Liver (tissue), 9 donors: ENCODE results near the gene TMEM214. TPM values are rescaled to one million over a fixed set of nuclear protein-coding genes. Genes with fewer than 3 reads are reported as not detected.

Source experiments
- DNase-seq: peaks from one replicate; pipeline ENCODE4 v3.0.0-alpha.2; 2017; ENCODE audit warnings: low spot score
- H3K27ac ChIP-seq, 2 donors: one replicate each; pipeline ENCODE4 v1.7.0; 2013; ENCODE audit warnings: inconsistent platforms in 2 of 2, low read length in 2 of 2, control low read depth in 1 of 2, low read depth in 1 of 2, mild to moderate bottlenecking in 1 of 2
- H3K27me3 ChIP-seq, 4 donors: one replicate each; pipeline versions ENCODE4 v1.6.1 to v1.7.0; 2013; ENCODE audit warnings: low read length in 3 of 4, inconsistent platforms in 1 of 4, mild to moderate bottlenecking in 1 of 4, moderate library complexity in 1 of 4; ENCODE audit not compliant: control insufficient read depth in 4 of 4, insufficient read depth in 4 of 4
- H3K36me3 ChIP-seq, 4 donors: one replicate each; pipeline versions ENCODE4 v1.6.1 to v1.7.0; 2013; ENCODE audit warnings: low read length in 3 of 4, mild to moderate bottlenecking in 3 of 4, low read depth in 1 of 4, moderate library complexity in 1 of 4; ENCODE audit not compliant: control insufficient read depth in 4 of 4, insufficient read depth in 3 of 4
- H3K4me1 ChIP-seq, 4 donors: one replicate each; pipeline versions ENCODE4 v1.6.1 to v1.7.0; 2013; ENCODE audit warnings: low read length in 3 of 4, mild to moderate bottlenecking in 3 of 4, moderate library complexity in 1 of 4; ENCODE audit not compliant: control insufficient read depth in 4 of 4, insufficient read depth in 4 of 4
- H3K4me3 ChIP-seq, 3 donors: one replicate each; pipeline versions ENCODE4 v1.6.1 to v1.7.0; 2013; ENCODE audit warnings: low read length in 3 of 3, control low read depth in 1 of 3, low read depth in 1 of 3, mild to moderate bottlenecking in 1 of 3
- H3K9ac ChIP-seq, 2 donors: one replicate each; pipeline ENCODE4 v1.7.0; 2013; ENCODE audit warnings: low read length in 2 of 2, mild to moderate bottlenecking in 2 of 2, moderate library complexity in 2 of 2, control low read depth in 1 of 2, low read depth in 1 of 2
- H3K9me3 ChIP-seq, 4 donors: one replicate each; pipeline versions ENCODE4 v1.6.1 to v1.7.0; 2013; ENCODE audit warnings: low read length in 3 of 4; ENCODE audit not compliant: control insufficient read depth in 4 of 4
- EGR1 ChIP-seq, 2 donors: IDR thresholded peaks; 2 replicates each; pipeline ENCODE4 v1.6.1; 2016 to 2018; ENCODE audit warnings: antibody characterized with exemption in 2 of 2, low read depth in 2 of 2
- GABPA ChIP-seq, 2 donors: IDR thresholded peaks in 1 of 2; conservative IDR thresholded peaks in 1 of 2; 2 replicates each; pipeline ENCODE4 v1.6.1; 2016; ENCODE audit warnings: antibody characterized with exemption in 2 of 2, mild to moderate bottlenecking in 1 of 2, moderate library complexity in 1 of 2
- HNF4A ChIP-seq, 2 donors: conservative IDR thresholded peaks; 2 replicates each; pipeline ENCODE4 v1.6.1; 2016; ENCODE audit warnings: antibody characterized with exemption in 2 of 2, mild to moderate bottlenecking in 2 of 2
- JUND ChIP-seq, 2 donors: IDR thresholded peaks; 2 replicates each; pipeline ENCODE4 v1.6.1; 2016; ENCODE audit warnings: antibody characterized with exemption in 2 of 2
- NR2F2 ChIP-seq: IDR thresholded peaks from 2 replicates; pipeline ENCODE4 v1.6.1; 2016; ENCODE audit warnings: antibody characterized with exemption
- RAD21 ChIP-seq, 2 donors: IDR thresholded peaks; 2 replicates each; pipeline ENCODE4 v1.6.1; 2016; ENCODE audit warnings: antibody characterized with exemption in 2 of 2, mild to moderate bottlenecking in 2 of 2
- RXRA ChIP-seq, 2 donors: IDR thresholded peaks; 2 replicates each; pipeline ENCODE4 v1.6.1; 2017 to 2018; ENCODE audit warnings: antibody characterized with exemption in 2 of 2, mild to moderate bottlenecking in 1 of 2
- TAF1 ChIP-seq: conservative IDR thresholded peaks from 2 replicates; pipeline ENCODE4 v1.6.1; 2016; ENCODE audit warnings: antibody characterized with exemption, mild to moderate bottlenecking
- YY1 ChIP-seq: IDR thresholded peaks from 2 replicates; pipeline ENCODE4 v1.6.1; 2016; ENCODE audit warnings: antibody characterized with exemption, mild to moderate bottlenecking
- WGBS: extraction: QIAGEN DNeasy Blood & Tissue Kit; methylation state at CpG from one replicate; pipeline ENCODE4 v1.1.7; 2013; 5-methylcytosine and 5-hydroxymethylcytosine counted together
- polyA plus RNA-seq, 2 donors: library from polyadenylated mRNA; stranded (reverse) in 1 of 2; unstranded in 1 of 2; fragments of 200-250 nt in 1 of 2; fragments of >200 nt in 1 of 2; fragmentation: Nextera tagmentation in 1 of 2; extraction: Ambion mirVana in 1 of 2; gene quantifications; one replicate each; pipeline versions ENCODE4 v1.2.1 to v1.2.3, GENCODE V29; 2013 to 2015
- total RNA-seq, 2 donors: library from RNA; depleted of rRNA; stranded (reverse); fragments of >200 nt; gene quantifications; one replicate each; pipeline ENCODE4 v1.2.3, GENCODE V29; 2014
- TF ChIP-seq, protein P1 (sequence below): IDR thresholded peaks from 2 replicates; pipeline ENCODE4 v1.6.1; 2016; ENCODE audit warnings: antibody characterized with exemption
- TF ChIP-seq, protein P2 (sequence below): IDR thresholded peaks from 2 replicates; pipeline ENCODE4 v1.6.1; 2016; ENCODE audit warnings: antibody characterized with exemption
- TF ChIP-seq, protein P3 (sequence below): IDR thresholded peaks from 2 replicates; pipeline ENCODE4 v1.6.1; 2016; ENCODE audit warnings: antibody characterized with exemption, mild to moderate bottlenecking
- TF ChIP-seq, protein P4 (sequence below): fragments of 150-350 bp; IDR thresholded peaks from 2 replicates; pipeline ENCODE4 v1.5.1; 2017; ENCODE audit warnings: improper control_type of control experiment, low read depth, low read length; ENCODE audit not compliant: missing input control
- donor health status: healthy.
- donor health status: healthy.
- donor health status: healthy.
- donor health status: healthy.
- donor health status: healthy.

TMEM214 gene
- total and polyA plus RNA-seq, 4 donors: 17.1 to 53.4 (median 38.4) TPM

DNA sequence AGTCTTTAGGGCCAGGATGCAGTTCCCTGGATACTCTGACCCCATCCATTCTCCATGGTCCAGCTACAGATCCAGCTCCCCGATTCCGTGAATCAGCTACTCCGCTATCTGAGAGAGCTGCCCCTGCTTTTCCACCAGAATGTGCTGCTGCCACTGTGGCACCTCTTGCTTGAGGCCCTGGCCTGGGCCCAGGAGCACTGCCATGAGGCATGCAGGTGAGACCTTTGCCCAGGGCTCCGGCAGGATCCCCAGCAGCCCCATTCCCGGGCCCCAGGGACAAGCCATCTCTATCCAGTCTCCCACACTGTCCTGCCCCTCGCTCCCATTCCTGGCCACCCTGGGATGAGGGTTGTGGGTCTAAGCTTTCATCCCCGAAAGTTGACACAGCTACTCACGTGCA is 7.5 kb downstream of the TMEM214 start:
- Histone ChIP-seq H3K27me3 (no peaks in the 10 kb centered on the region), H3K4me3 (no peak overlapping the region), H3K27ac (no peak overlapping the region), H3K9me3 (no peaks in the 10 kb centered on the region), H3K36me3 (peaks cover 25 to 72% (median 55%) of the 10 kb centered on the region in 4 donors), H3K9ac (no peak overlapping the region), H3K4me1 (peaks cover 0 to 11% (median 3%) of the 10 kb centered on the region in 4 donors)
- 87% methylated on average over 8 of the region's 8 CpGs for WGBS
- no peak for DNase-seq
- TF ChIP-seq HNF4A (conservative IDR thresholded peaks at IDR 0.05): peak in 1 of 2 donors; percentile 29
- TF ChIP-seq NR2F2: no peak

DNA sequence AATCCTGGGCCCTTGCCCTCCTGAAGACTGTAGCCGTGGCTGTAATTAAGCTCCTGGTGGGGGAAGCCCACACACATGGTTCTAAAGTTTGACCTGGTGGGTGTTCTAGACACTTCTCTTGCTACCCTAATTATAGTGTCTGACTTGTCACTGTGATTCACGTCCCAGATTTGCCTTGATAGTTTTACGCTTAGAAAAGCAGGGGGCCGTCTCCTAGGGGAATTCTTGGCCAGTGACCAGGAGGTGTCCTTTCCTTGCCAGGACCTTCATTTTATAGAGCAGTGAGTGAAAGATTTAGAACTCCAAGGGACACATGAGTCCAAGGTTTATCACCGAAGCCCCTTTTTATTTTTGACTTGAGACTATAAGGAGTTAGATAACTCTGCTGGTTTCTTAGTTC is 9.0 kb downstream of the TMEM214 start:
- 83% methylated on average over 5 of the region's 5 CpGs for WGBS
- H3K27me3 ChIP-seq: no peaks in the 10 kb centered on the region
- H3K36me3 ChIP-seq: peaks cover 23 to 57% (median 43%) of the 10 kb centered on the region in 4 donors
- H3K27ac ChIP-seq: no peak overlapping the region
- TF ChIP-seq RAD21 (IDR thresholded peaks at IDR 0.05): no peak
- TF ChIP-seq YY1: no peak
- TF ChIP-seq, protein P1, sequence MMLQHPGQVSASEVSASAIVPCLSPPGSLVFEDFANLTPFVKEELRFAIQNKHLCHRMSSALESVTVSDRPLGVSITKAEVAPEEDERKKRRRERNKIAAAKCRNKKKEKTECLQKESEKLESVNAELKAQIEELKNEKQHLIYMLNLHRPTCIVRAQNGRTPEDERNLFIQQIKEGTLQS: no peak
- TF ChIP-seq, protein P2, sequence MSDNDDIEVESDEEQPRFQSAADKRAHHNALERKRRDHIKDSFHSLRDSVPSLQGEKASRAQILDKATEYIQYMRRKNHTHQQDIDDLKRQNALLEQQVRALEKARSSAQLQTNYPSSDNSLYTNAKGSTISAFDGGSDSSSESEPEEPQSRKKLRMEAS: no peak
- TF ChIP-seq GABPA (IDR thresholded peaks at IDR 0.05 in 1 of 2, conservative IDR thresholded peaks at IDR 0.05 in 1 of 2): no peak
- TF ChIP-seq NR2F2: no peak
- TF ChIP-seq, protein P3, sequence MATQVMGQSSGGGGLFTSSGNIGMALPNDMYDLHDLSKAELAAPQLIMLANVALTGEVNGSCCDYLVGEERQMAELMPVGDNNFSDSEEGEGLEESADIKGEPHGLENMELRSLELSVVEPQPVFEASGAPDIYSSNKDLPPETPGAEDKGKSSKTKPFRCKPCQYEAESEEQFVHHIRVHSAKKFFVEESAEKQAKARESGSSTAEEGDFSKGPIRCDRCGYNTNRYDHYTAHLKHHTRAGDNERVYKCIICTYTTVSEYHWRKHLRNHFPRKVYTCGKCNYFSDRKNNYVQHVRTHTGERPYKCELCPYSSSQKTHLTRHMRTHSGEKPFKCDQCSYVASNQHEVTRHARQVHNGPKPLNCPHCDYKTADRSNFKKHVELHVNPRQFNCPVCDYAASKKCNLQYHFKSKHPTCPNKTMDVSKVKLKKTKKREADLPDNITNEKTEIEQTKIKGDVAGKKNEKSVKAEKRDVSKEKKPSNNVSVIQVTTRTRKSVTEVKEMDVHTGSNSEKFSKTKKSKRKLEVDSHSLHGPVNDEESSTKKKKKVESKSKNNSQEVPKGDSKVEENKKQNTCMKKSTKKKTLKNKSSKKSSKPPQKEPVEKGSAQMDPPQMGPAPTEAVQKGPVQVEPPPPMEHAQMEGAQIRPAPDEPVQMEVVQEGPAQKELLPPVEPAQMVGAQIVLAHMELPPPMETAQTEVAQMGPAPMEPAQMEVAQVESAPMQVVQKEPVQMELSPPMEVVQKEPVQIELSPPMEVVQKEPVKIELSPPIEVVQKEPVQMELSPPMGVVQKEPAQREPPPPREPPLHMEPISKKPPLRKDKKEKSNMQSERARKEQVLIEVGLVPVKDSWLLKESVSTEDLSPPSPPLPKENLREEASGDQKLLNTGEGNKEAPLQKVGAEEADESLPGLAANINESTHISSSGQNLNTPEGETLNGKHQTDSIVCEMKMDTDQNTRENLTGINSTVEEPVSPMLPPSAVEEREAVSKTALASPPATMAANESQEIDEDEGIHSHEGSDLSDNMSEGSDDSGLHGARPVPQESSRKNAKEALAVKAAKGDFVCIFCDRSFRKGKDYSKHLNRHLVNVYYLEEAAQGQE: no peak
- no peaks in the 10 kb centered on the region for H3K9me3 ChIP-seq
- no peak overlapping the region for H3K9ac ChIP-seq
- H3K4me3 ChIP-seq: no peak overlapping the region
- peaks cover 0 to 11% (median 3%) of the 10 kb centered on the region in 4 donors for H3K4me1 ChIP-seq
- DNase-seq: no peak

DNA sequence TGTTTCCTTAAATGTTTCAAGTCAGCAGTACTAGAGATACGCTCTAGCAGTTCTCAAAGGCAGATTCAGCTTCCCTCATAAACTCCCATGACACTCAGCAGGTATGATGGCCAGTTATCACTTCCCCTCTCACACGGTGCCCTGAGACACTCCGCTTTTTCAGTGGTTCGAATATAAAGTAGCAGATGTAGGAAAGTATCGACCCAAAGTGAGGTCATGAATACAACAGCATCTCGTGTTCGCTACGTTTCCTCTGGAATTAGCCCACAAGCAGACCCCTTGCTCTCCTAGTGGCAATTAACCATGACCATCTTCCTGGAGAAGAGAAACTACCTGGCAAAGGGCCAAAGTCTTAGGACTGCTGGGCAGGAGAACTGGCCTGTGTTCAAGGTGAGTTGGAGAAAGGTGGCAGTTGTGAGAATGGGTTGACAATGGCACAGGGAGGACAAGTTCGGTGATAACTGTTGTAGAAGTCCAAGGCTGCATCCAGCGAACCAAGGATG is 9.4 kb downstream of the TMEM214 start:
- H3K4me1 ChIP-seq: peaks cover 0 to 11% (median 3%) of the 10 kb centered on the region in 4 donors
- no peaks in the 10 kb centered on the region for H3K27me3 ChIP-seq
- DNase-seq: no peak
- no peak overlapping the region for H3K27ac ChIP-seq
- no peak for TF ChIP-seq YY1
- TF ChIP-seq EGR1 (IDR thresholded peaks at IDR 0.05; ENCODE audit: low read depth in 2 of 2): no peak
- no peak for TF ChIP-seq JUND (IDR thresholded peaks at IDR 0.05)
- no peak for TF ChIP-seq RXRA (IDR thresholded peaks at IDR 0.05)
- no peak for TF ChIP-seq TAF1
- TF ChIP-seq GABPA (IDR thresholded peaks at IDR 0.05 in 1 of 2, conservative IDR thresholded peaks at IDR 0.05 in 1 of 2): no peak
- TF ChIP-seq, protein P4, sequence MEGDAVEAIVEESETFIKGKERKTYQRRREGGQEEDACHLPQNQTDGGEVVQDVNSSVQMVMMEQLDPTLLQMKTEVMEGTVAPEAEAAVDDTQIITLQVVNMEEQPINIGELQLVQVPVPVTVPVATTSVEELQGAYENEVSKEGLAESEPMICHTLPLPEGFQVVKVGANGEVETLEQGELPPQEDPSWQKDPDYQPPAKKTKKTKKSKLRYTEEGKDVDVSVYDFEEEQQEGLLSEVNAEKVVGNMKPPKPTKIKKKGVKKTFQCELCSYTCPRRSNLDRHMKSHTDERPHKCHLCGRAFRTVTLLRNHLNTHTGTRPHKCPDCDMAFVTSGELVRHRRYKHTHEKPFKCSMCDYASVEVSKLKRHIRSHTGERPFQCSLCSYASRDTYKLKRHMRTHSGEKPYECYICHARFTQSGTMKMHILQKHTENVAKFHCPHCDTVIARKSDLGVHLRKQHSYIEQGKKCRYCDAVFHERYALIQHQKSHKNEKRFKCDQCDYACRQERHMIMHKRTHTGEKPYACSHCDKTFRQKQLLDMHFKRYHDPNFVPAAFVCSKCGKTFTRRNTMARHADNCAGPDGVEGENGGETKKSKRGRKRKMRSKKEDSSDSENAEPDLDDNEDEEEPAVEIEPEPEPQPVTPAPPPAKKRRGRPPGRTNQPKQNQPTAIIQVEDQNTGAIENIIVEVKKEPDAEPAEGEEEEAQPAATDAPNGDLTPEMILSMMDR: no peak
- no peak for TF ChIP-seq NR2F2
- no peak for TF ChIP-seq RAD21 (IDR thresholded peaks at IDR 0.05)
- no peak overlapping the region for H3K9ac ChIP-seq
- no peak overlapping the region for H3K4me3 ChIP-seq
- WGBS: 90% methylated on average over 10 of the region's 10 CpGs
- H3K9me3 ChIP-seq: no peaks in the 10 kb centered on the region
- peaks cover 23 to 52% (median 39%) of the 10 kb centered on the region in 4 donors for H3K36me3 ChIP-seq
